CD14-positive monocyte (primary cell): ENCODE data around the gene REV3L. TPM values are rescaled to one million over a fixed set of nuclear protein-coding genes. Genes with fewer than 3 reads are reported as not detected.

Experiments used
- DNase-seq, 3 donors: peaks; one replicate each; pipeline ENCODE4 v3.0.0-alpha.2; 2011 to 2022
- H2AFZ ChIP-seq: 2 replicates; pipeline ENCODE4 v1.6.0; 2012; ENCODE audit warnings: mild to moderate bottlenecking, low read depth, low read length, inconsistent platforms; ENCODE audit not compliant: insufficient read depth, poor library complexity, severe bottlenecking
- H3K27ac ChIP-seq, 2 donors: 1 replicate in 1 of 2; 2 replicates in 1 of 2; pipeline ENCODE4 v1.5.1; 2012 to 2013; ENCODE audit warnings: low read length in 2 of 2, control low read depth in 1 of 2, inconsistent platforms in 1 of 2, low read depth in 1 of 2, mild to moderate bottlenecking in 1 of 2
- H3K27me3 ChIP-seq, 2 donors: one replicate each; pipeline versions ENCODE4 v1.6.0 to v1.6.1; 2011 to 2013; ENCODE audit warnings: low read length in 2 of 2; ENCODE audit not compliant: control insufficient read depth in 2 of 2, insufficient read depth in 2 of 2
- H3K36me3 ChIP-seq, 2 donors: replicated peaks in 1 of 2; 1 replicate in 1 of 2; 2 replicates in 1 of 2; pipeline versions ENCODE4 v1.5.1 to v1.6.1; 2012 to 2013; ENCODE audit warnings: low read length in 2 of 2, control low read depth in 1 of 2, inconsistent platforms in 1 of 2, mild to moderate bottlenecking in 1 of 2; ENCODE audit not compliant: insufficient read depth in 2 of 2, control insufficient read depth in 1 of 2
- H3K4me1 ChIP-seq, 2 donors: 1 replicate in 1 of 2; 2 replicates in 1 of 2; pipeline versions ENCODE4 v1.5.1 to v1.6.1; 2012 to 2013; ENCODE audit warnings: low read length in 2 of 2, control low read depth in 1 of 2, inconsistent platforms in 1 of 2, mild to moderate bottlenecking in 1 of 2, moderate library complexity in 1 of 2; ENCODE audit not compliant: insufficient read depth in 2 of 2, control insufficient read depth in 1 of 2
- H3K4me2 ChIP-seq: replicated peaks from 2 replicates; pipeline ENCODE3; 2012; ENCODE audit warnings: low read length, moderate library complexity, mild to moderate bottlenecking; ENCODE audit not compliant: poor library complexity, severe bottlenecking; ENCODE audit errors: extremely low read depth
- H3K4me3 ChIP-seq, 3 experiments: fragments of 200-600 bp in 1 of 3; sonication (generic) in 1 of 3; replicated peaks in 1 of 3; 1 replicate in 2 of 3; 2 replicates in 1 of 3; pipeline ENCODE4 v1.5.1; 2011 to 2013; ENCODE audit warnings: low read length in 3 of 3, mild to moderate bottlenecking in 3 of 3, control low read depth in 2 of 3, low read depth in 2 of 3, inconsistent platforms in 1 of 3, moderate library complexity in 1 of 3
- H3K79me2 ChIP-seq: 2 replicates; pipeline ENCODE4 v1.6.0; 2012; ENCODE audit warnings: mild to moderate bottlenecking, control low read depth, inconsistent platforms, low read length, moderate library complexity; ENCODE audit not compliant: insufficient read depth
- H3K9ac ChIP-seq: 2 replicates; pipeline ENCODE4 v1.6.0; 2017; ENCODE audit warnings: low read length, mild to moderate bottlenecking; ENCODE audit not compliant: insufficient read depth, poor library complexity, severe bottlenecking
- H3K9me3 ChIP-seq, 2 donors: replicated peaks in 1 of 2; 1 replicate in 1 of 2; 2 replicates in 1 of 2; pipeline versions ENCODE4 v1.5.1 to v1.6.1; 2012 to 2013; ENCODE audit warnings: low read length in 2 of 2, control low read depth in 1 of 2; ENCODE audit not compliant: control insufficient read depth in 1 of 2, insufficient read depth in 1 of 2
- H4K20me1 ChIP-seq: 2 replicates; pipeline ENCODE4 v1.6.0; 2012; ENCODE audit warnings: mild to moderate bottlenecking, low read length, control low read depth, moderate library complexity; ENCODE audit not compliant: insufficient read depth
- H3K27ac Mint-ChIP-seq, 7 donors: one replicate each; pipeline ENCODE4 v1.8.0; 2020; ENCODE audit warnings: mild to moderate bottlenecking in 7 of 7, mixed read lengths in 7 of 7, moderate library complexity in 6 of 7, inconsistent platforms in 2 of 7
- H3K27me3 Mint-ChIP-seq, 3 donors: one replicate each; pipeline ENCODE4 v1.8.0; 2021 to 2022; ENCODE audit warnings: low read depth in 3 of 3, mild to moderate bottlenecking in 3 of 3, mixed read lengths in 3 of 3, moderate library complexity in 3 of 3, inconsistent platforms in 1 of 3
- H3K36me3 Mint-ChIP-seq, 2 donors: one replicate each; pipeline ENCODE4 v1.8.0; 2020; ENCODE audit warnings: mixed read lengths in 2 of 2, inconsistent platforms in 1 of 2, mild to moderate bottlenecking in 1 of 2
- H3K4me1 Mint-ChIP-seq: one replicate; pipeline ENCODE4 v1.8.0; 2020; ENCODE audit warnings: mild to moderate bottlenecking, mixed read lengths
- H3K4me3 Mint-ChIP-seq, 2 donors: one replicate each; pipeline ENCODE4 v1.8.0; 2020; ENCODE audit warnings: mild to moderate bottlenecking in 2 of 2, mixed read lengths in 2 of 2, moderate library complexity in 1 of 2
- H3K9me3 Mint-ChIP-seq, 7 donors: one replicate each; pipeline ENCODE4 v1.8.0; 2020 to 2022; ENCODE audit warnings: mixed read lengths in 7 of 7, mild to moderate bottlenecking in 6 of 7, moderate library complexity in 6 of 7, inconsistent platforms in 2 of 7
- WGBS: methylation state at CpG from one replicate; pipeline ENCODE4 v1.1.5; 2013; ENCODE audit warnings: missing lambda C conversion rate; ENCODE audit not compliant: insufficient coverage; 5-methylcytosine and 5-hydroxymethylcytosine counted together
- intact Hi-C, 2 donors: fragments of 100-400 bp; cut with micrococcal nuclease; formaldehyde crosslinking; loops; one replicate each; pipeline versions ENCODE4 v1.15.0 to v1.15.1; 2023
- polyA plus RNA-seq, 3 donors: library from polyadenylated mRNA; depleted of rRNA in 1 of 3; unstranded in 2 of 3; stranded (reverse) in 1 of 3; fragments of 300-500 nt in 2 of 3; fragments of >200 nt in 1 of 3; fragmentation: Illumina TruSeq in 2 of 3; gene quantifications; 1 replicate in 2 of 3; 2 replicates in 1 of 3; pipeline ENCODE4 v1.2.3, GENCODE V29; 2012 to 2021
- TF ChIP-seq, protein P1 (sequence below): fragments of 200-600 bp; IDR thresholded peaks from one replicate; pipeline ENCODE4 v1.8.0; 2022; ENCODE audit warnings: antibody characterized with exemption, mild to moderate bottlenecking

Gene REV3L
- polyA plus RNA-seq, 3 donors = 3.4 to 5.7 (median 4.9) TPM

DNA sequence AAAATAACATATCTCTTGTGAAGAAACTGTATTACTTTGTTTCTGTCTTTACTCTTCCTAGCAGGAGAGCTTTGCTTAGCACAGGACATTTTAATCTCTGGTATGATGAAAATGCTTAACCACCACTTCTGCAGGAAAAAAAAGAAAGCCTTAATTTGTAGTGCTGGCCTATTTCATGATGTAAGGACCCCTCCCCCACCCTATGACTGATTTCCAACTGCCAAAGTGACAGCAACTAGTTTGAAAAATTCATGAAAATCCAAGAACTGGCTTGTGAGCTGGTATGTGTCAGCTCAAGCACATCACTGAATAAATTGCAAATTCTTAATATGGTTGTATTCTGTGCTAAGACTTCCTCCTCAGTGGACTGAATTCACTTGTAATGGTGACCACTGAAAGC, 125.3 kb downstream of the REV3L start:
- Histone ChIP-seq H3K4me3 (no peak overlapping the region), H4K20me1 (no peaks in the 10 kb centered on the region), H3K4me2 (no peak overlapping the region), H3K4me1 (peaks cover 20 to 25% of the 10 kb centered on the region in 2 donors), H3K9me3 (no peaks in the 10 kb centered on the region), H3K27ac (no peak overlapping the region), H3K79me2 (no peaks in the 10 kb centered on the region), H3K36me3 (peaks cover 7 to 16% of the 10 kb centered on the region in 2 donors), H2AFZ (no peak overlapping the region), H3K9ac (no peak overlapping the region), H3K27me3 (no peaks in the 10 kb centered on the region)
- Mint-ChIP-seq H3K4me1 (peaks cover 19% of the 10 kb centered on the region), H3K27ac (no peak overlapping the region), H3K9me3 (no peaks in the 10 kb centered on the region), H3K27me3 (no peaks in the 10 kb centered on the region), H3K36me3 (peaks cover 14 to 19% of the 10 kb centered on the region in 2 donors), H3K4me3 (no peak overlapping the region)
- TF ChIP-seq, protein P1, sequence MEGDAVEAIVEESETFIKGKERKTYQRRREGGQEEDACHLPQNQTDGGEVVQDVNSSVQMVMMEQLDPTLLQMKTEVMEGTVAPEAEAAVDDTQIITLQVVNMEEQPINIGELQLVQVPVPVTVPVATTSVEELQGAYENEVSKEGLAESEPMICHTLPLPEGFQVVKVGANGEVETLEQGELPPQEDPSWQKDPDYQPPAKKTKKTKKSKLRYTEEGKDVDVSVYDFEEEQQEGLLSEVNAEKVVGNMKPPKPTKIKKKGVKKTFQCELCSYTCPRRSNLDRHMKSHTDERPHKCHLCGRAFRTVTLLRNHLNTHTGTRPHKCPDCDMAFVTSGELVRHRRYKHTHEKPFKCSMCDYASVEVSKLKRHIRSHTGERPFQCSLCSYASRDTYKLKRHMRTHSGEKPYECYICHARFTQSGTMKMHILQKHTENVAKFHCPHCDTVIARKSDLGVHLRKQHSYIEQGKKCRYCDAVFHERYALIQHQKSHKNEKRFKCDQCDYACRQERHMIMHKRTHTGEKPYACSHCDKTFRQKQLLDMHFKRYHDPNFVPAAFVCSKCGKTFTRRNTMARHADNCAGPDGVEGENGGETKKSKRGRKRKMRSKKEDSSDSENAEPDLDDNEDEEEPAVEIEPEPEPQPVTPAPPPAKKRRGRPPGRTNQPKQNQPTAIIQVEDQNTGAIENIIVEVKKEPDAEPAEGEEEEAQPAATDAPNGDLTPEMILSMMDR = no peak
- intact Hi-C loops = loop anchor here in 1 of 2 donors (5.0 kb wide), 1 partner anchor 125 kb away; the partner anchor contains the start of gene REV3L
- no peak for DNase-seq

DNA sequence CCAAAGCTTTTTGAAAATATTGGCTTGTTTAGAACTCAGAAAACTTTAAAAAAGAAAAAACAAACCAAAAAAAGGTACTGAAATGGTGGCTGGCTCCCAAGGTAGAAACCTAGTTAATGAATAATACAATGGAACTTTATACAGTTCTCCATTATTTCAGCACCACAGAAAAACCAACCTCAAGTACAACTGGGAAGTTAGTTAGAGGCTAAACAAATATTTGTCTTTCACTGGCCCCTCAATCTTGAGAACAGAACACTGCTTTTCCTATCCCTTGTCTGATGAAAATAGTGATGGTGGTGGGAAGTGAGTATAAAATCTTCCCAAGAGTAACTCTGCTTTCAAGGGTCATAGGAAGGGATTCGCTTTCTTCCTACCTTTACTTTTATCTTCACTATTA, 126.5 kb downstream of the REV3L start:
- peaks cover 24 to 28% of the 10 kb centered on the region in 2 donors for H3K36me3 Mint-ChIP-seq
- Histone ChIP-seq H3K9me3 (no peaks in the 10 kb centered on the region), H3K4me3 (no peak overlapping the region), H4K20me1 (no peaks in the 10 kb centered on the region), H2AFZ (no peak overlapping the region), H3K4me1 (peaks cover 20 to 25% of the 10 kb centered on the region in 2 donors), H3K27me3 (no peaks in the 10 kb centered on the region), H3K27ac (no peak overlapping the region), H3K4me2 (no peak overlapping the region), H3K36me3 (peaks cover 7 to 25% of the 10 kb centered on the region in 2 donors), H3K9ac (no peak overlapping the region), H3K79me2 (no peaks in the 10 kb centered on the region)
- no peaks in the 10 kb centered on the region for H3K27me3 Mint-ChIP-seq
- no peak overlapping the region for H3K4me3 Mint-ChIP-seq
- intact Hi-C loops = loop anchor here in 1 of 2 donors (5.0 kb wide), 1 partner anchor 126 kb away; the partner anchor contains the start of gene REV3L
- peaks cover 19% of the 10 kb centered on the region for H3K4me1 Mint-ChIP-seq
- TF ChIP-seq, protein P1 = no peak
- no peaks in the 10 kb centered on the region for H3K9me3 Mint-ChIP-seq
- DNase-seq = no peak
- H3K27ac Mint-ChIP-seq = no peak overlapping the region
- WGBS = no CpG with 5 or more reads among the region's 1 CpG
